OCI-LY1 (cell line): ENCODE data around the gene LIF.

Experiments used
- H2AFZ ChIP-seq: fragments of 200-600 bp; sonication (generic), shearing (Covaris generic); 2 replicates; pipeline ENCODE4 v1.6.0; 2014; ENCODE audit warnings: antibody characterized with exemption, mild to moderate bottlenecking, low read length
- H3F3A ChIP-seq: fragments of 200-600 bp; sonication (generic), shearing (Covaris generic); 2 replicates; pipeline ENCODE4 v1.6.0; 2014; ENCODE audit warnings: mild to moderate bottlenecking, antibody characterized with exemption, low read length, moderate library complexity; ENCODE audit not compliant: insufficient read depth
- H3K27ac ChIP-seq: fragments of 200-600 bp; sonication (generic); 2 replicates; pipeline ENCODE4 v1.5.1; 2014; ENCODE audit warnings: low read length, mixed run types, mild to moderate bottlenecking, low read depth; ENCODE audit not compliant: poor library complexity, severe bottlenecking
- H3K27me3 ChIP-seq: fragments of 200-600 bp; sonication (generic); 2 replicates; pipeline ENCODE4 v1.6.0; 2014; ENCODE audit warnings: antibody characterized with exemption, mild to moderate bottlenecking, low read length, moderate library complexity; ENCODE audit not compliant: insufficient read depth
- H3K36me3 ChIP-seq: fragments of 200-600 bp; sonication (generic); 2 replicates; pipeline ENCODE4 v1.6.1; 2014; ENCODE audit warnings: mild to moderate bottlenecking, antibody characterized with exemption, low read length, moderate library complexity, mixed read lengths; ENCODE audit not compliant: insufficient read depth
- H3K4me1 ChIP-seq: fragments of 200-600 bp; sonication (generic); 2 replicates; pipeline ENCODE4 v1.5.1; 2014; ENCODE audit warnings: mild to moderate bottlenecking, low read length, moderate library complexity; ENCODE audit not compliant: insufficient read depth, severe bottlenecking
- H3K4me2 ChIP-seq: fragments of 200-600 bp; sonication (generic), shearing (Covaris generic); 2 replicates; pipeline ENCODE4 v1.6.1; 2014; ENCODE audit warnings: low read length
- H3K4me3 ChIP-seq: fragments of 200-600 bp; sonication (generic); 2 replicates; pipeline ENCODE4 v1.5.1; 2014; ENCODE audit warnings: low read length, low read depth, mild to moderate bottlenecking, mixed read lengths; ENCODE audit not compliant: poor library complexity, severe bottlenecking
- H3K79me2 ChIP-seq: fragments of 200-600 bp; shearing (Covaris generic); 2 replicates; pipeline ENCODE4 v1.6.1; 2016; ENCODE audit warnings: mixed run types, low read length, mixed read lengths; ENCODE audit not compliant: insufficient read depth
- H3K9ac ChIP-seq: fragments of 200-600 bp; sonication (generic), shearing (Covaris generic); 2 replicates; pipeline ENCODE4 v1.6.1; 2014; ENCODE audit warnings: mild to moderate bottlenecking, low read length, mixed read lengths
- H3K9me2 ChIP-seq: fragments of 200-600 bp; sonication (generic), shearing (Covaris generic); 2 replicates; pipeline ENCODE4 v1.6.1; 2014; ENCODE audit warnings: low read depth, mild to moderate bottlenecking, low read length, mixed read lengths
- H3K9me3 ChIP-seq: fragments of 200-600 bp; shearing (Covaris generic); 2 replicates; pipeline ENCODE4 v1.6.1; 2014; ENCODE audit warnings: low read length, mixed read lengths
- H4K20me1 ChIP-seq: fragments of 200-600 bp; sonication (generic), shearing (Covaris generic); 2 replicates; pipeline ENCODE4 v1.6.0; 2016; ENCODE audit warnings: mild to moderate bottlenecking, low read length; ENCODE audit not compliant: insufficient read depth
- CTCF ChIP-seq: fragments of 200-600 bp; sonication (generic), shearing (Covaris generic); IDR thresholded peaks from 2 replicates; pipeline ENCODE4 v1.5.1; 2017; ENCODE audit warnings: mild to moderate bottlenecking, antibody characterized with exemption, low read length, moderate library complexity, mixed read lengths
- EZH2 ChIP-seq: fragments of 200-600 bp; sonication (generic), shearing (Covaris generic); IDR thresholded peaks from 2 replicates; pipeline ENCODE4 v1.8.0; 2017; ENCODE audit warnings: borderline replicate concordance, mixed run types, mild to moderate bottlenecking, antibody characterized with exemption, low read length, moderate library complexity, mixed read lengths

LIF gene

GRCh38 chr22:30266445-30267381, 20.2 kb upstream of the LIF start, which contains the start of gene OSM:
OSM (minus strand) TSS chr22:30266851; CDS start chr22:30266799, 52 bp downstream.
- Histone ChIP-seq H2AFZ (no peak within 1 kb of the TSS), H3F3A (no peaks in the 10 kb centered on the region), H3K9me2 (no peaks in the 10 kb centered on the region), H3K4me3 (peak within 1 kb of the TSS; percentile 65), H3K79me2 (no peaks in the 10 kb centered on the region), H3K27me3 (no peaks in the 10 kb centered on the region), H3K36me3 (no peaks in the 10 kb centered on the region), H3K27ac (no peak within 1 kb of the TSS), H3K4me1 (peaks cover 17% of the 10 kb centered on the region), H4K20me1 (no peaks in the 10 kb centered on the region), H3K9me3 (no peaks in the 10 kb centered on the region), H3K4me2 (peak within 1 kb of the TSS; percentile 81), H3K9ac (peak within 1 kb of the TSS; percentile 73)
- TF ChIP-seq EZH2 (no peak), CTCF (no peak)

- H3K27ac ChIP-seq: no peak overlapping the region
- H3K4me3 ChIP-seq: peak overlapping the region; percentile 65
- H3K4me2 ChIP-seq: peak overlapping the region; percentile 81
- H3F3A ChIP-seq: no peaks in the 10 kb centered on the region
- TF ChIP-seq CTCF (no peak), EZH2 (no peak)
- H3K79me2 ChIP-seq: no peaks in the 10 kb centered on the region
- H3K36me3 ChIP-seq: no peaks in the 10 kb centered on the region
- H3K9me2 ChIP-seq: no peaks in the 10 kb centered on the region
- H3K9ac ChIP-seq: peak overlapping the region; percentile 73
- no peaks in the 10 kb centered on the region for H3K9me3 ChIP-seq
- H3K27me3 ChIP-seq: no peaks in the 10 kb centered on the region
- H2AFZ ChIP-seq: no peak overlapping the region
- H4K20me1 ChIP-seq: no peaks in the 10 kb centered on the region
- H3K4me1 ChIP-seq: peaks cover 17% of the 10 kb centered on the region
Measured at GRCh38 chr22:30265823-30266444, 19.4 kb upstream of the LIF start.

GRCh38 chr22:30265131-30265720, 18.7 kb upstream of the LIF start:
- Histone ChIP-seq H3K79me2 (no peaks in the 10 kb centered on the region), H3K27me3 (no peaks in the 10 kb centered on the region), H3K4me3 (no peak overlapping the region), H2AFZ (no peak overlapping the region), H3K9ac (no peak overlapping the region), H3K4me1 (peaks cover 17% of the 10 kb centered on the region), H3K4me2 (no peak overlapping the region), H3F3A (no peaks in the 10 kb centered on the region), H3K9me2 (no peaks in the 10 kb centered on the region), H4K20me1 (no peaks in the 10 kb centered on the region), H3K36me3 (no peaks in the 10 kb centered on the region), H3K9me3 (no peaks in the 10 kb centered on the region), H3K27ac (no peak overlapping the region)
- TF ChIP-seq CTCF (no peak), EZH2 (no peak)
